GM12878 (cell line): ENCODE data around the gene NBEA.

Experiments used
- CHD1 ChIP-seq: IDR thresholded peaks from 2 replicates; pipeline ENCODE4 v1.6.1; 2012; ENCODE audit warnings: low read depth, low read length, improper control_type of control experiment
- RAD21 ChIP-seq: IDR thresholded peaks from 2 replicates; pipeline ENCODE4 v1.6.1; 2011; ENCODE audit warnings: mild to moderate bottlenecking, low read depth, low read length, moderate library complexity; ENCODE audit not compliant: insufficient read depth
- TF ChIP-seq, protein P1 (sequence below), 3 experiments: IDR thresholded peaks in 2 of 3; conservative IDR thresholded peaks in 1 of 3; 2 replicates each; pipeline ENCODE4 v1.5.1; 2011; ENCODE audit warnings: low read depth in 3 of 3, low read length in 3 of 3, mild to moderate bottlenecking in 3 of 3, control low read depth in 2 of 3, moderate library complexity in 2 of 3, inconsistent platforms in 1 of 3, mixed read lengths in 1 of 3; ENCODE audit not compliant: control insufficient read depth in 2 of 3, insufficient read depth in 1 of 3; ENCODE audit errors: extremely low read depth in 1 of 3

DNA sequence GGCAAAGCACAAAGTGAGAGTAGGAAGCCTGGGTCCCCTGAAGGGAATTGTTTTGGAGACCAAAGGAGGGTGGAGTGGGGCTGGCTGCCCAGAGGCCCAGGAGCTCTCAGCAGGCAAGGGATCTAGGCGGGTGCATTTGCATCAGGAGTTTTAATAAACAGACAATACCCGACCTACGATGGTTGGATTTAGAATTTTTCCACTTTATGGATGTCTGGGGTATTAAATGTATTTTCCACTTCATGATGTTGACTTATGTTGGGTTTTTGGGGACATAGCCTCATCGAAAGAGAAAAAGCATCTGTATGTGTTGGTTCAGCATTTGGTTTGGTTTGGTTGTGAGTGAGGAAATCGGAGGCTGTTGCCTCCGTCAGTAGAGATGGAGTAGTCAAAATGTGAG lies 739.6 kb downstream of the NBEA start:
- TF ChIP-seq, protein P1, sequence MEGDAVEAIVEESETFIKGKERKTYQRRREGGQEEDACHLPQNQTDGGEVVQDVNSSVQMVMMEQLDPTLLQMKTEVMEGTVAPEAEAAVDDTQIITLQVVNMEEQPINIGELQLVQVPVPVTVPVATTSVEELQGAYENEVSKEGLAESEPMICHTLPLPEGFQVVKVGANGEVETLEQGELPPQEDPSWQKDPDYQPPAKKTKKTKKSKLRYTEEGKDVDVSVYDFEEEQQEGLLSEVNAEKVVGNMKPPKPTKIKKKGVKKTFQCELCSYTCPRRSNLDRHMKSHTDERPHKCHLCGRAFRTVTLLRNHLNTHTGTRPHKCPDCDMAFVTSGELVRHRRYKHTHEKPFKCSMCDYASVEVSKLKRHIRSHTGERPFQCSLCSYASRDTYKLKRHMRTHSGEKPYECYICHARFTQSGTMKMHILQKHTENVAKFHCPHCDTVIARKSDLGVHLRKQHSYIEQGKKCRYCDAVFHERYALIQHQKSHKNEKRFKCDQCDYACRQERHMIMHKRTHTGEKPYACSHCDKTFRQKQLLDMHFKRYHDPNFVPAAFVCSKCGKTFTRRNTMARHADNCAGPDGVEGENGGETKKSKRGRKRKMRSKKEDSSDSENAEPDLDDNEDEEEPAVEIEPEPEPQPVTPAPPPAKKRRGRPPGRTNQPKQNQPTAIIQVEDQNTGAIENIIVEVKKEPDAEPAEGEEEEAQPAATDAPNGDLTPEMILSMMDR (IDR thresholded peaks at IDR 0.05 in 2 of 3, conservative IDR thresholded peaks at IDR 0.05 in 1 of 3; ENCODE audit: control insufficient read depth in 2 of 3, extremely low read depth in 1 of 3, insufficient read depth in 1 of 3, low read depth in 3 of 3, low read length in 3 of 3), result no peak
- no peak for TF ChIP-seq CHD1
- TF ChIP-seq RAD21, result no peak
